ENCODE measurements around the gene HECW1. TPM values are rescaled to one million over a fixed set of nuclear protein-coding genes. Genes with fewer than 3 reads are reported as not detected.

The HECW1 gene
- total RNA-seq, 1 donor from 2014 or later: not detected

DNA sequence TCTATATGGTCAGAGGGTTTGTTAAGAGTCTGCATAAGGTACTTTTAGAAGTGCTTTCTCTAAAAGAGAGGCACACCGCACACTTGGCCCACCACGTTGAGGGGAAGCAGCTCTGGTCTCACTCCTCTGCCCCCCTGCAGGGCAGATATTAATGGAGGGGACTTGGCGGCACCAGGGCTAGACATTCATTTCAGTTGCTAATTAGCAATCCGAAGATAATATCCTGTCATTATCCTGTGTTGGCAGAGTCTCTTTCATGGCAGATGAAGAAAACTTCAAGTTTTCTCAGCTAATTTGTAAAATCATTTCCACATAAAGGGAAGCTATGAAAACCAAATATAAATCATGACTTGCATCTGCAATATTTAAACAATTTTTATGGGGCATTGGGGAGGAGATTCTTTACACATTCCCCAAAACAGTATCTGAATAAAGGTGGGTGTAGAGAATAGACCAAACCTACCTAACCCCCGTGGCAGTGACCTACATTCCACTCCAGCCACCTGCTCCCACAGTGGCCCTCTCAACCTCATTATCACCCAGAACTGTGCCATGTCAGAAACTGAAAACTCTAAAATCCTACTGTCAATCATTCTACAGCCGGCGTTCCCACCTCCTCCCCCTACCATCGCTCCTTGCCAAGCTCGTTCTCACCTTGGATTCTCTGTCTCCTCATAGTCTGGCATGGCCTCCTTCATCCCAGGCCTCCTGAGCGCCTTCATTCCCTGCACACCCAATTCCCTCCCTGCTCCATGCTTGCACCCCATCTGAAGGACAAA lies 416.3 kb downstream of the HECW1 start:
- Mint-ChIP-seq H3K9me3 (no peaks in the 10 kb centered on the region), H3K4me1 (no peaks in the 10 kb centered on the region), H3K4me3 (no peak overlapping the region), H3K36me3 (ENCODE audit: low read depth) (no peaks in the 10 kb centered on the region), H3K27me3 (peaks cover 5% of the 10 kb centered on the region), H3K27ac (no peak overlapping the region)
- DNase-seq (no peak), ATAC-seq (ENCODE audit: low read depth) (no peak)
- CTCF ChIA-PET: no interaction called here
- TF ChIP-seq, protein P1, sequence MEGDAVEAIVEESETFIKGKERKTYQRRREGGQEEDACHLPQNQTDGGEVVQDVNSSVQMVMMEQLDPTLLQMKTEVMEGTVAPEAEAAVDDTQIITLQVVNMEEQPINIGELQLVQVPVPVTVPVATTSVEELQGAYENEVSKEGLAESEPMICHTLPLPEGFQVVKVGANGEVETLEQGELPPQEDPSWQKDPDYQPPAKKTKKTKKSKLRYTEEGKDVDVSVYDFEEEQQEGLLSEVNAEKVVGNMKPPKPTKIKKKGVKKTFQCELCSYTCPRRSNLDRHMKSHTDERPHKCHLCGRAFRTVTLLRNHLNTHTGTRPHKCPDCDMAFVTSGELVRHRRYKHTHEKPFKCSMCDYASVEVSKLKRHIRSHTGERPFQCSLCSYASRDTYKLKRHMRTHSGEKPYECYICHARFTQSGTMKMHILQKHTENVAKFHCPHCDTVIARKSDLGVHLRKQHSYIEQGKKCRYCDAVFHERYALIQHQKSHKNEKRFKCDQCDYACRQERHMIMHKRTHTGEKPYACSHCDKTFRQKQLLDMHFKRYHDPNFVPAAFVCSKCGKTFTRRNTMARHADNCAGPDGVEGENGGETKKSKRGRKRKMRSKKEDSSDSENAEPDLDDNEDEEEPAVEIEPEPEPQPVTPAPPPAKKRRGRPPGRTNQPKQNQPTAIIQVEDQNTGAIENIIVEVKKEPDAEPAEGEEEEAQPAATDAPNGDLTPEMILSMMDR (IDR thresholded peaks at IDR 0.05): no peak
- intact Hi-C loops (cut with micrococcal nuclease): no loop called here
- POLR2A ChIA-PET: no interaction called here

DNA sequence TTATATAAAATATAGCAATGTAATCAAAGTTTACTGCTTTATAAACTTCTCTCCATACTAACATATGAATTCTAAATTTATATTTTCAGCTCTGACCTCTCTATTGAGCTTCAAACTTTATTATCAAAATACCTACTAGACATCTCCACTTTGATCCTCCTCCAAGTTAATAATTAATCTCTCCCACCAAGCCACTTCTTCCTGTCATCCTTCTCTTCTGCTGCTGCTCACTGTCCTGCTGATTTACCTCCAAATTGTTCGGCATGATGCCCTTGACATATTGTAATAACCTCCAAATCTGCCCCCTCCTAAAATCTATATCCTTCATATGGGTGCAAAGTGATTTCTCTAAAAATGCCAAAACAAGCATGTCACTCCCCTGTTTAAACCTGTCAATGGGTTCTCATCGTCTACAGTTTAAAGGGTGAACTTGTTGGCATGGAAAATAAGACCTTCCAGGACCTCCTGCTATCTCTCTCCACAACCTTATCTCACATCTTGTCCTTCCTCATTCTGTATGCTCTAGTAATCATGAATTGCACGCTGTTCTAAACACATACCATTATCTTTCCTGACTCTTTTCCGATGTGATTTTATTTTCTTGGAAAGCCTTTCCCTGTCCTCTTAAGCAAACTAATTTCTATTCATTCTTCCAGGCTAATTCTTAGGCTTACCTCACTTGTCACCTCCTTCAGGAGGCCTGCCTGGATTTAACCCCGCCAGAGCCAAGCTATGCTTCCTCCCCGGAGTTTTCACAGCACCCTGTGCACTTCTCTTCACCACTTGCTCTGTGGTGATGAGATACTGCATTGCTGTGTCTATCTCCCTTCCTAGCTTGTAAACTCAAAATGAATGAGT lies 418.3 kb downstream of the HECW1 start:
- ChIA-PET POLR2A (no interaction called here), CTCF (no interaction called here)
- intact Hi-C loops (cut with micrococcal nuclease): no loop called here
- Mint-ChIP-seq H3K27me3 (peaks cover 8% of the 10 kb centered on the region), H3K4me1 (no peaks in the 10 kb centered on the region), H3K36me3 (ENCODE audit: low read depth) (no peaks in the 10 kb centered on the region), H3K27ac (no peak overlapping the region), H3K9me3 (no peaks in the 10 kb centered on the region), H3K4me3 (no peak overlapping the region)
- ATAC-seq (ENCODE audit: low read depth) (no peak), DNase-seq (no peak)
- TF ChIP-seq, protein P1 (IDR thresholded peaks at IDR 0.05): no peak

DNA sequence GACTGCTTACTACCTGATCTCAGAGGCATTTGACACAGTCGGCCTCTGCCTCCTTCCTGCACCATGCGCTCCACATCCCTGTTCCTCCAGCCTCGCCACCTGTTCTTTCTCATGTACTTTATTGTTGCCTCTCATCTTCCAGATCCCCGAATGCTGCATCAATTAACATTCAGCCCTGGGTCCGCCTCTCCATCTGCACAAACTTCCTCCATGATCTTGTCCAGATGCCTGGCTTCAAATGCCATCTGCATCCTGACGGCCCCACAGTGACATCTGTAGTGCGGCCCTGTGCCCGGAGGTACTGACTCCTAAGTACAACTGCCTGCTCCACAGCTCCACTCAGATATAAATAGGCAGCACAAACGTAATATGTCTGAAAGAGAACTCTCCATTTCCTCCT lies 419.3 kb downstream of the HECW1 start:
- intact Hi-C loops (cut with micrococcal nuclease): no loop called here
- POLR2A ChIA-PET: no interaction called here
- TF ChIP-seq, protein P1 (IDR thresholded peaks at IDR 0.05): no peak
- H3K4me3 Mint-ChIP-seq: no peak overlapping the region
- H3K36me3 Mint-ChIP-seq (ENCODE audit: low read depth): no peaks in the 10 kb centered on the region
- H3K27ac Mint-ChIP-seq: no peak overlapping the region
- no peaks in the 10 kb centered on the region for H3K9me3 Mint-ChIP-seq
- ATAC-seq (ENCODE audit: low read depth): no peak
- H3K4me1 Mint-ChIP-seq: no peaks in the 10 kb centered on the region
- H3K27me3 Mint-ChIP-seq: peaks cover 8% of the 10 kb centered on the region
- CTCF ChIA-PET: no interaction called here
- DNase-seq: no peak

DNA sequence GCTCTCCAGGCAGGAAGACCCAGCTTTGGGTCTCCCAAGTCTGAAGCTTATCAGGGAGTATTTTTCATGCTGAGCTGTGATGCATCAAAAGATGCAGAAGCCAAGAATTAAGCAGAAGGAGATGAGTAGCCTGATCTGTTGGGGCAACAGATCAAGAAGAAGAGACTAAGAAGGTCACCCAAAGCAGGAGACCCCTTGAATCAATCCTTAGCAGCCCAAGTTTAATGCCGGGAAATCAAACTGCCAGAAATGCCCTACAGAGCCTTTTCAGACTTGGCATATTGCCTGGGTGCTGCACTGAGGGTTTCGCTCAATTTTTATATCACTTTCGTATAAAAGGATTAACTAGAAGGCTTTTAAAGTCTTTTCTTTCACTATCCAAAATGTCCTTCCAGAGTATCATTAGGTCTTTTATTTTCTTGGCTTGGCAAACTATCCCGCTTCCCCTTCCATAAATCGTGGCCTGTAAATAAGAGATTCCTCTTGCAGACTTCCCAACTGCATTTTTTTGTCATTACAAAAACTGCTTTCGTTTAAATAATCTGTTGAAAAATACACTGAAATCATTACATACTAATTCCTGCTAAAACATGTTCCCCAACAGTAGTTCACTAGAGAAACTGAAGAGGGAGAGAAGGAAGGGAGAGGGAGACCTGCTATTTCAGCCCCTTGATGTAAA lies 421.5 kb downstream of the HECW1 start:
- TF ChIP-seq, protein P1 (IDR thresholded peaks at IDR 0.05): no peak
- Mint-ChIP-seq H3K9me3 (no peaks in the 10 kb centered on the region), H3K4me1 (no peaks in the 10 kb centered on the region), H3K4me3 (no peak overlapping the region), H3K27ac (no peak overlapping the region), H3K27me3 (peaks cover 10% of the 10 kb centered on the region), H3K36me3 (ENCODE audit: low read depth) (no peaks in the 10 kb centered on the region)
- ATAC-seq (ENCODE audit: low read depth) (no peak), DNase-seq (no peak)
- POLR2A ChIA-PET: no interaction called here
- CTCF ChIA-PET: no interaction called here
- intact Hi-C loops (cut with micrococcal nuclease): no loop called here

DNA sequence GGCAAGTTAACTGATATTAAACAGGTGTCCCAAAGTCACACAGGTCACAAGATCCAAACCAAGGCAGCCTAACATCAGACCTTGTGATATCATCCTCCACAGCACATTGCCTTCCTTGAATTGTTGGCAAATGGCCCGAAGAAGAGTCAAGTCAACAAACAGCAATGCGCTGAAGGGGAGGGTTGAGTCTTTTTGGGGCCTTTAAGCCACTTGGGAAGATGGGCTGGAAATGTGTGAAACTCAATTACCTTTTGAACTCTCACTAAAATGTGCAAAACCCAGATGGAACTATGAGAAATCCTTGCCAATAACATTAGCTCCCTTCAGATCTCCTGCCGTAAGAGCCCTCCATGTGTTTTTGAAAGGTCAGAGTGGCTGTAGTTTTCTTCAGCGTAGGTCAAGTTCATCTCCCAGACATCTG lies 422.6 kb downstream of the HECW1 start:
- intact Hi-C loops (cut with micrococcal nuclease): no loop called here
- Mint-ChIP-seq H3K4me3 (no peak overlapping the region), H3K27ac (no peak overlapping the region), H3K36me3 (ENCODE audit: low read depth) (no peaks in the 10 kb centered on the region), H3K4me1 (no peaks in the 10 kb centered on the region), H3K9me3 (no peaks in the 10 kb centered on the region), H3K27me3 (peaks cover 6% of the 10 kb centered on the region)
- POLR2A ChIA-PET: no interaction called here
- CTCF ChIA-PET: no interaction called here
- ATAC-seq (ENCODE audit: low read depth): no peak
- DNase-seq: no peak
- TF ChIP-seq, protein P1 (IDR thresholded peaks at IDR 0.05): no peak
